Mucosa of descending colon (tissue), 3 donors: ENCODE data around the gene SETD2. TPM values are rescaled to one million over a fixed set of nuclear protein-coding genes. Genes with fewer than 3 reads are reported as not detected.
"Not testable (repeated sequence)": the region's sequence is repeated elsewhere in the genome, so short reads cannot be mapped to it uniquely, and the experiment has no call there.

Experiments used
- ATAC-seq: fragments of 200-7000 bp; cut with Tn5 transposase; one replicate; pipeline ENCODE4 v1.9.1; 2020; ENCODE audit warnings: mild to moderate bottlenecking, moderate library complexity
- DNase-seq, 3 donors: peaks; one replicate each; pipeline ENCODE4 v3.0.0-alpha.2; 2020
- H3K36me3 ChIP-seq: fragments of 200-600 bp; one replicate; pipeline ENCODE4 v1.8.0; 2021; ENCODE audit warnings: low read depth, mild to moderate bottlenecking
- H3K4me1 ChIP-seq: fragments of 200-600 bp; one replicate; pipeline ENCODE4 v1.8.0; 2021; ENCODE audit warnings: low read depth, mild to moderate bottlenecking
- H3K4me3 ChIP-seq: fragments of 200-600 bp; one replicate; pipeline ENCODE4 v1.8.0; 2021; ENCODE audit warnings: mild to moderate bottlenecking
- H3K9me3 ChIP-seq: fragments of 200-600 bp; one replicate; pipeline ENCODE4 v1.8.0; 2021; ENCODE audit warnings: mild to moderate bottlenecking
- CTCF ChIP-seq: fragments of 200-600 bp; IDR thresholded peaks from one replicate; pipeline ENCODE4 v1.8.0; 2022; ENCODE audit warnings: antibody characterized with exemption, mild to moderate bottlenecking
- intact Hi-C, 2 donors: fragments of 100-400 bp; cut with DNase I in 1 of 2; cut with micrococcal nuclease in 1 of 2; formaldehyde crosslinking; loops; one replicate each; pipeline versions ENCODE4 v1.11.0 to v1.11.1; 2022; cut with DNase I, micrococcal nuclease
- total RNA-seq, 3 donors: library from RNA; stranded (reverse); fragmentation: NEBNext Ultra II Directional in 2 of 3; extraction: Animal tissue kit (Norgen Biotek cat#: 25700) in 2 of 3; gene quantifications; one replicate each; pipeline versions ENCODE4 v1.2.1 to v1.2.4, GENCODE V29; 2021 to 2023
- donor health status: DM: no; HTN: no; CAD: no; lungs with moderate emphysema.
- donor health status: DM: no; HTN: no; CAD: no.
- donor health status: DM: no; HTN: yes; CAD: no.

SETD2 gene
- total RNA-seq, 3 donors from 2014 or later, result 41.5 to 71.1 (median 50.4) TPM

- H3K9me3 ChIP-seq, result no peaks in the 10 kb centered on the region
- DNase-seq (no peak), ATAC-seq (no peak)
- TF ChIP-seq CTCF, result no peak
- H3K36me3 ChIP-seq, result no peaks in the 10 kb centered on the region
- intact Hi-C loops, result no loop called here
- peaks cover 20% of the 10 kb centered on the region for H3K4me1 ChIP-seq
- H3K4me3 ChIP-seq, result no peak overlapping the region
Measured at GRCh38 chr3:47143068-47143467, 20.8 kb downstream of the SETD2 start.

GRCh38 chr3:47142536-47142935 lies 21.4 kb downstream of the SETD2 start:
- peaks cover 20% of the 10 kb centered on the region for H3K4me1 ChIP-seq
- intact Hi-C loops, H3K4me3 ChIP-seq, H3K9me3 ChIP-seq, ATAC-seq, H3K36me3 ChIP-seq, DNase-seq: not testable (repeated sequence)

- H3K4me3 ChIP-seq, H3K36me3 ChIP-seq, H3K9me3 ChIP-seq, intact Hi-C loops: not testable (repeated sequence)
- peaks cover 20% of the 10 kb centered on the region for H3K4me1 ChIP-seq
- ATAC-seq, result peak; percentile 97
- peak in 1 of 3 donors; percentile 34 for DNase-seq
Measured at GRCh38 chr3:47140973-47141461, 22.9 kb downstream of the SETD2 start.

- intact Hi-C loops, DNase-seq, H3K36me3 ChIP-seq, H3K9me3 ChIP-seq, ATAC-seq, H3K4me3 ChIP-seq: not testable (repeated sequence)
- peaks cover 20% of the 10 kb centered on the region for H3K4me1 ChIP-seq
Measured at GRCh38 chr3:47140553-47140952, 23.4 kb downstream of the SETD2 start.

GRCh38 chr3:47134311-47134710 lies 29.6 kb downstream of the SETD2 start:
- ATAC-seq (no peak), DNase-seq (no peak)
- TF ChIP-seq CTCF, result no peak
- Histone ChIP-seq H3K4me3 (no peak overlapping the region), H3K9me3 (no peaks in the 10 kb centered on the region), H3K36me3 (no peaks in the 10 kb centered on the region), H3K4me1 (no peaks in the 10 kb centered on the region)
- intact Hi-C loops, result no loop called here

- H3K9me3 ChIP-seq, result no peaks in the 10 kb centered on the region
- intact Hi-C loops, result no loop called here
- H3K4me1 ChIP-seq, result no peaks in the 10 kb centered on the region
- DNase-seq (no peak), ATAC-seq (no peak)
- H3K36me3 ChIP-seq, result no peaks in the 10 kb centered on the region
- no peak overlapping the region for H3K4me3 ChIP-seq
- TF ChIP-seq CTCF, result no peak
Measured at GRCh38 chr3:47133641-47134040, 30.3 kb downstream of the SETD2 start.

GRCh38 chr3:47130557-47130956 lies 33.4 kb downstream of the SETD2 start:
- H3K4me1 ChIP-seq, result no peaks in the 10 kb centered on the region
- ATAC-seq, result no peak
- no peak for TF ChIP-seq CTCF
- no peaks in the 10 kb centered on the region for H3K9me3 ChIP-seq
- H3K4me3 ChIP-seq, result no peak overlapping the region
- DNase-seq, result no peak
- H3K36me3 ChIP-seq, result no peaks in the 10 kb centered on the region
- intact Hi-C loops, result no loop called here
